IMR-90 (cell line): ENCODE measurements around the gene EPN2. TPM values are rescaled to one million over a fixed set of nuclear protein-coding genes. Genes with fewer than 3 reads are reported as not detected.

Source experiments
- ATAC-seq: fragments of 200-7000 bp; cut with Tn5 transposase; 2 replicates; pipeline ENCODE4 v1.9.1; 2020; ENCODE audit warnings: low read depth, mild to moderate bottlenecking, moderate library complexity
- BruUV-seq: library from RNA; stranded (reverse); fragments of 400-500 nt; replicated peaks from 2 replicates; lab custom pipeline; 2021; lab: Mats Ljungman, UMichigan
- CTCF ChIA-PET: fragments of 300-600 bp; formaldehyde crosslinking; extraction: SDS; loops from one replicate; lab custom pipeline; 2021; ENCODE audit warnings: antibody characterized with exemption; lab: Yijun Ruan, JAX
- POLR2A ChIA-PET: fragments of 300-600 bp; sonication (Branson Sonifier 250); formaldehyde crosslinking; loops from one replicate; lab custom pipeline; 2022; ENCODE audit warnings: antibody characterized with exemption; ENCODE audit not compliant: unreplicated experiment; lab: Charles Lee
- DNase-seq: peaks from one replicate; pipeline ENCODE4 v3.0.0; 2013
- H2AFZ ChIP-seq: replicated peaks from 2 replicates; pipeline ENCODE3; 2013; ENCODE audit warnings: low read length, mild to moderate bottlenecking; ENCODE audit not compliant: poor library complexity
- H2AK5ac ChIP-seq: 2 replicates; pipeline ENCODE4 v1.6.1; 2013; ENCODE audit warnings: low read depth, low read length, inconsistent platforms
- H2AK9ac ChIP-seq: replicated peaks from 2 replicates; pipeline ENCODE3; 2013; ENCODE audit warnings: mild to moderate bottlenecking, low read depth, low read length, moderate library complexity; ENCODE audit not compliant: poor library complexity
- H2BK120ac ChIP-seq: 2 replicates; pipeline ENCODE4 v1.6.1; 2013; ENCODE audit warnings: low read depth, low read length, inconsistent platforms
- H2BK15ac ChIP-seq: 3 replicates; pipeline ENCODE4 v1.6.1; 2013; ENCODE audit warnings: low read depth, low read length, inconsistent platforms
- H2BK20ac ChIP-seq: 2 replicates; pipeline ENCODE4 v1.6.1; 2013; ENCODE audit warnings: low read depth, mild to moderate bottlenecking, inconsistent platforms, low read length, moderate library complexity
- H2BK5ac ChIP-seq: 2 replicates; pipeline ENCODE4 v1.6.1; 2013; ENCODE audit warnings: mild to moderate bottlenecking, low read depth, low read length, inconsistent platforms; ENCODE audit not compliant: poor library complexity, severe bottlenecking
- H3K14ac ChIP-seq: replicated peaks from 2 replicates; pipeline ENCODE4 v1.6.1; 2013; ENCODE audit warnings: low read depth, low read length, inconsistent platforms
- H3K18ac ChIP-seq: 2 replicates; pipeline ENCODE4 v1.6.1; 2013; ENCODE audit warnings: low read depth, low read length, control low read depth
- H3K23ac ChIP-seq: 2 replicates; pipeline ENCODE4 v1.6.1; 2013; ENCODE audit warnings: low read depth, low read length, inconsistent platforms
- H3K27ac ChIP-seq: 2 replicates; pipeline ENCODE4 v1.5.1; 2013; ENCODE audit warnings: mild to moderate bottlenecking, control low read depth, low read length; ENCODE audit not compliant: insufficient read depth
- H3K27me3 ChIP-seq: 2 replicates; pipeline ENCODE4 v1.6.1; 2013; ENCODE audit warnings: low read length; ENCODE audit not compliant: control insufficient read depth, insufficient read depth
- H3K36me3 ChIP-seq: 2 replicates; pipeline ENCODE4 v1.6.1; 2013; ENCODE audit warnings: low read length, mixed read lengths; ENCODE audit not compliant: control insufficient read depth, insufficient read depth
- H3K4ac ChIP-seq: 2 replicates; pipeline ENCODE4 v1.6.1; 2013; ENCODE audit warnings: low read depth, low read length, inconsistent platforms
- H3K4me1 ChIP-seq: 2 replicates; pipeline ENCODE4 v1.6.1; 2013; ENCODE audit warnings: low read length, mixed read lengths; ENCODE audit not compliant: control insufficient read depth, insufficient read depth
- H3K4me2 ChIP-seq: 2 replicates; pipeline ENCODE4 v1.6.1; 2013; ENCODE audit warnings: low read depth, mild to moderate bottlenecking, control low read depth, low read length, moderate library complexity
- H3K4me3 ChIP-seq: 2 replicates; pipeline ENCODE4 v1.5.1; 2013; ENCODE audit warnings: low read depth, mild to moderate bottlenecking, control low read depth, low read length, moderate library complexity; ENCODE audit not compliant: insufficient read depth
- H3K56ac ChIP-seq: 2 replicates; pipeline ENCODE4 v1.6.1; 2013; ENCODE audit warnings: low read length, inconsistent platforms; ENCODE audit not compliant: insufficient read depth; ENCODE audit errors: extremely low read depth
- H3K79me1 ChIP-seq, 2 experiments: 2 replicates each; pipeline ENCODE4 v1.6.1; 2013; ENCODE audit warnings: low read length in 2 of 2, inconsistent platforms in 1 of 2, low read depth in 1 of 2
- H3K9ac ChIP-seq: 2 replicates; pipeline ENCODE4 v1.6.1; 2013; ENCODE audit warnings: low read depth, low read length, control low read depth
- H3K9me1 ChIP-seq: 2 replicates; pipeline ENCODE4 v1.6.1; 2013; ENCODE audit warnings: low read length, inconsistent platforms; ENCODE audit not compliant: insufficient read depth
- H3K9me3 ChIP-seq: 2 replicates; pipeline ENCODE4 v1.6.1; 2013; ENCODE audit warnings: low read length; ENCODE audit not compliant: control insufficient read depth, insufficient read depth
- H4K20me1 ChIP-seq: 2 replicates; pipeline ENCODE4 v1.6.1; 2013; ENCODE audit warnings: low read length, inconsistent platforms; ENCODE audit not compliant: insufficient read depth
- H4K5ac ChIP-seq: 2 replicates; pipeline ENCODE4 v1.6.1; 2013; ENCODE audit warnings: mild to moderate bottlenecking, low read depth, low read length, control low read depth
- H4K8ac ChIP-seq, 2 experiments: 2 replicates each; pipeline ENCODE4 v1.6.1; 2013; ENCODE audit warnings: low read depth in 2 of 2, low read length in 2 of 2, control low read depth in 1 of 2, inconsistent platforms in 1 of 2
- H4K91ac ChIP-seq: 2 replicates; pipeline ENCODE4 v1.6.1; 2013; ENCODE audit warnings: low read depth, low read length, inconsistent platforms; ENCODE audit not compliant: insufficient read depth
- CTCF ChIP-seq: conservative IDR thresholded peaks from 2 replicates; pipeline ENCODE4 v1.5.1; 2012; ENCODE audit warnings: mild to moderate bottlenecking, low read depth, low read length, improper control_type of control experiment
- WGBS, 2 experiments: methylation state at CpG; one replicate each; pipeline versions ENCODE4 v1.1.5 to v1.1.7; 2013; ENCODE audit warnings: missing lambda C conversion rate in 2 of 2; ENCODE audit not compliant: insufficient read length in 1 of 2; ENCODE audit errors: extremely low coverage in 2 of 2; 5-methylcytosine and 5-hydroxymethylcytosine counted together
- dilution Hi-C: fragments of 300-500 bp; cut with HindIII; formaldehyde crosslinking; loops from one replicate; pipeline ENCODE4 v1.14.3; 2018; ENCODE audit warnings: low sequenced_read_pairs; ENCODE audit not compliant: unreplicated experiment
- in situ Hi-C: fragments of 300-500 bp; cut with MboI; formaldehyde crosslinking; loops from 3 replicates; pipeline ENCODE4 v1.14.3; 2019; ENCODE audit warnings: low sequenced_read_pairs, inconsistent platforms, mixed read lengths
- intact Hi-C: fragments of 100-400 bp; cut with micrococcal nuclease; formaldehyde crosslinking; loops from 2 replicates; pipeline ENCODE4 v1.10.0; 2022
- polyA plus RNA-seq, 3 experiments: library from polyadenylated mRNA; depleted of rRNA; stranded (reverse); fragments of >200 nt; gene quantifications; 2 replicates each; pipeline ENCODE4 v1.2.3, GENCODE V29; 2012; ENCODE audit warnings: low replicate concordance in 1 of 3
- total RNA-seq: library from RNA; depleted of rRNA; stranded (reverse); fragments of >200 nt; gene quantifications from 2 replicates; pipeline ENCODE4 v1.2.3, GENCODE V29; 2012

EPN2 gene
- total and polyA plus RNA-seq, 2 of the 4 experiments (the other 2 are of a cell fraction), result 14.9 to 25.3 TPM

- Histone ChIP-seq H2BK20ac (no peak overlapping the region), H2BK120ac (no peak overlapping the region), H3K27ac (no peak overlapping the region), H3K18ac (no peak overlapping the region), H2BK5ac (no peak overlapping the region), H2BK15ac (no peak overlapping the region), H3K4me2 (no peak overlapping the region), H2AK9ac (no peak overlapping the region), H4K20me1 (peaks cover 3% of the 10 kb centered on the region; the same call in 1 of the 2 replicates), H3K9me1 (peaks cover 3% of the 10 kb centered on the region; the same call in 1 of the 2 replicates), H3K4me3 (no peak overlapping the region), H3K23ac (no peak overlapping the region), H3K79me1 (peaks cover 11 to 19% of the 10 kb centered on the region in 2 experiments), H3K9ac (no peak overlapping the region), H4K91ac (no peak overlapping the region), H4K8ac (no peak overlapping the region), H3K4ac (no peak overlapping the region), H3K27me3 (no peaks in the 10 kb centered on the region), H3K56ac (no peak overlapping the region), H4K5ac (no peak overlapping the region), H2AFZ (no peak overlapping the region), H2AK5ac (no peak overlapping the region), H3K36me3 (peaks cover 4% of the 10 kb centered on the region; the same call in 1 of the 2 replicates), H3K4me1 (peaks cover 2% of the 10 kb centered on the region; the same call in 1 of the 2 replicates), H3K14ac (no peak overlapping the region), H3K9me3 (no peaks in the 10 kb centered on the region)
- DNase-seq (no peak), ATAC-seq (no peak)
- WGBS, 2 experiments, result 100% methylated on average over 1 of the region's 5 CpGs; no CpG with 5 or more reads in 1 of the 2 experiments
- dilution Hi-C loops (no loop called here), intact Hi-C loops (no loop called here), in situ Hi-C loops (no loop called here)
- POLR2A ChIA-PET, result no interaction called here
- BruUV-seq, result no TSS peak
- CTCF ChIA-PET, result interaction anchor here (0.6 kb wide), 1 partner anchor 272 kb away, joined by 3 read pairs; no protein-coding TSS in a partner anchor
- no peak for TF ChIP-seq CTCF
These were observed 137.0 kb downstream of the EPN2 start for GRCh38 chr17:19374136-19374535.
